Measurements from ENCODE around the gene HOXD10.

- no peak for TF ChIP-seq CTCF (conservative IDR thresholded peaks at IDR 0.05)
- TF ChIP-seq ZFX (IDR thresholded peaks at IDR 0.05), result no peak
These were observed 9.1 kb downstream of the HOXD10 start for GRCh38 chr2:176125772-176126054.
